RKO (cell line): Measurements from ENCODE around the gene TMPRSS3.

Experiments
- DNase-seq: peaks from one replicate; pipeline ENCODE4 v3.0.0-alpha.2; 2016; ENCODE audit warnings: low spot score

Gene TMPRSS3

GRCh38 chr21:42395905-42396651, at the start of gene TMPRSS3:
Gene TMPRSS3, minus strand, starts transcription at chr21:42396052. Its CDS starts 635 bp downstream, at chr21:42395417.
- no peak for DNase-seq

DNA sequence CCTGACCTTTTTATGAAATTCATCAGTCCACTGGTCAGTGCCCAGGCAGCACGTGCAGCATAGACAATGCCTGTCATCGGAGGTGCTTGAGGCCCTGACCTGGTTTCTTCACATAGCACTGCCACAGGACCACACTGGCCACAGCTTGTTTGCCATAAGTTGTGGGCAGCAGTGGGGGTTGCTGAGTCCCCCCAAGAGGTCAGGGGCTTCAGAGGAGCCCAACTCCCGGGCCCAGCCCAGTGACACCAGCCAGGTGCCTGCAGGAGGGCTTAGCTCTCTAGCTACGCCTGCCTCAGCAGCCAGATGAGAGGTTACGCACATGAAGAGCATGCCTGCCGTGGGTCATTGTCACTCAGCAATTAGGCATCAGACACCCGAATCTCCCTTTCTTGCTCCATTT, 49.5 kb upstream of the TMPRSS3 start:
- no peak for DNase-seq

DNA sequence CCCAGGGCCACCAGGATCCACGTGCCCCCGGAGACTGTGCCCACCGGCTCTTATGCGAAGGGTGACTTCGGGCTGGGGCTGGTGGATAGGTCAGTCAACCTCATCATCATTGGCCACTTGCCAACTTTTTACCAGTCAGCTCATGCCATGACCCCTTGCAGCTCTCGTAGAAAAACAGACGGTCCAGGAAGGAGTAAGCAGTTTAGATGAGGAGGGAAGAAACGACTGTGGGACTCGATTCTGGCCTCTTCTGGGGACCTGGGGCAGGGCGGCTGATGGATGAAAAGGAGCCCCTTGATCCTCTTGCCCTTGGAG, 48.9 kb upstream of the TMPRSS3 start:
- no peak for DNase-seq

GRCh38 chr21:42443876-42444744, 48.3 kb upstream of the TMPRSS3 start:
- no peak for DNase-seq

GRCh38 chr21:42443181-42443785, 47.4 kb upstream of the TMPRSS3 start:
- DNase-seq = no peak

DNA sequence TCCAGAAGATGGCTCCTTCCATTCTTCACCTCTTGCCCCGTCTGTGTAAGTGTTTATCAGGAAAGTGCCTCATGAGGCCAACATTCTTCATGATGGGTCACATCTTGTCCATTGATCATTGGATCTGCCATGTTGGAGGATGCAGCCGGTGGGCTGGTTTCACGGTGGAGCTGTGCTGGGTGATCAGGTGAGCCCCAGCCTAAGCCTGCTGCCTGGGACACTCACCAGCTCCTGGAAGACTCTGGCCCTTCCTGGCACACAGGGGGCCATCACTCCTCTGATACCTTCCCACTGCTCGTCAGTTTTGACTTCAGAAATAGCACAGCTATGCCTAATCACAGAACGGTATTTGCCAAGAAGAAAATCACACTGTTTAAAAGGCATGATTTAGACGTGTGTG, 46.1 kb upstream of the TMPRSS3 start:
- DNase-seq = no peak

DNA sequence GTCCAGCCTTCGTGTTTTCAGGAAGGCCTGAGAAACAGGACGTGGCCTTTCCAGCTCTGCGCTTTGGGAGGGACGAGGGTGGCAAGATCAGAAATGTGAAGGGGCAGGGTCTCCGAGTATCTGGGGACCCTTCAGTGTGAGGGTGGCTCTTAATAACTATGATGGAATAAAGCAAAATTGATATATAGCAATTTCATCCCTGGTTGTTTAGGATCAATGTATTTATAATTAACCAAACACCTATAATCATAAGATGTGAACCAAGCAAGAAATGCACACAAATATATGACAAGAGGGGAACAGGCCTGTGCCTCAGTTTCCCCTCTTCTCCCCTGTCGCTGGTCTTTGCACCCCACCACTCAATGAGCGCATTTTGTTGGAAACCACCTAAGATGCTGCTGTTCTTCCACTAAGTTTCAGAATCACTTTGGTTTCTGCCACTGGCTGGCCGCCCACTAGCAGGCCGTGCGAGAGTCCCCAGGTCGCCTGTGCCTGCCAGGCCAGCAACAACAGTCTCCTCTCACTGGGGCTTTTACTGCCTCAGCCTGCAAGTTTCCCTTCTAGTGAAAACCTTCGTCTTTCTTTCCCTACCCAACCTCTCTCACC, 44.4 kb upstream of the TMPRSS3 start:
- DNase-seq = no peak

DNA sequence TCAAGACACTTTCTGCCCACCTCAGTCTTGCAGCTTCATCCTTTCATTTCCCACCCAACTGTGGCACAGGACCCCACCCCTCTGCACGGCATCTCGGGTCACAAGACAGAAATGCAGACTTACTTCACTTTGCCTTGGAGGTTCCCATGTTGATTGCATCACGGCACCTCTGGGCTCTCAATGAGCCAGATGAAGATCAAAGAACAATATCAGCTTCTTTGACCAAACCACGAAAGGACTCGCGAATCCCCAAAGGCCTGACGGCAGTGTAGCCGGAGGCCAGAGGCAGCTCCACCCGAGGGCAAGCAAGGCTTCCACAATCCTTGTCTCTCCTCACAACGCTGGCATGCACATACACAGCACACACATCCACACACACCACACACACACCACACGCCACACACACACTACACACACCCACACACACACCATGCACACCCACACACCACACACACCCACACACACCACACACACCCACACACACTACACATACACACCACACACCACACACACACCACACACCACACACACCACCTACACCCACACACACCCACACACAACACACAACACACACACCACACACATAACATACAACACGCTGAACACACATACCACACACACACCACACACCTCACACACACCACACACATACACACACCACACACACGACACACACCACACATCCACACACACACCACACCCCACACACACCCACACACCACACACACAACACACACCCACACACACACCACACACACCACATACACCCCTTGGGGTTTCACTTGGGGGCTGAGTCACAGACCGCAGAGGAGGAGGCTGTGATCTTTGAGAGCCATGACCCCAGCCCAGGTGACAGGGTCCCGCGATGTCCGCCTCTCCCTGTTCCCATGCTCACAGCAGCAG, 43.7 kb upstream of the TMPRSS3 start:
- no peak for DNase-seq

GRCh38 chr21:42438316-42439205, 42.7 kb upstream of the TMPRSS3 start:
- DNase-seq = no peak

DNA sequence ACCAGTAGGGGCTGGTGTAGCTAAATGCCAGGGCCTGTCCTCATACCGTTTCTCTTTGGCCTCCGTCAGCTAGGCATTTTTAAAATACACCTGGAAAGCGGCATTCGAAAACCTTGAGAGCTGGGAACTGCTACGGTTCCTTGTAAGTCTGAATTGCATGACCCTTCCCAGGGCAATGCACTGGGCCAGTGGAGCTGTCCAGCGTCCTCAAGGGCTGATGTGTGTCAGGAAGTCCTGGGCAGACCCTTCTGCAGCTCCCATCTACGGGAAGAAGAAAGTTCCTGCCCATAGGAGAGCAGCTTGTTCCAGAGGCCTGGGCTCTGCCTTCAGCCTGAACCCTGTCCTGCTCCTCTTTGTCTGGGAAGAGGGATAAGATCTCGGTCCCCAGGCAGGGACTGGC, 41.9 kb upstream of the TMPRSS3 start:
- DNase-seq = no peak

- DNase-seq = no peak
Measured at GRCh38 chr21:42436914-42437313, 41.1 kb upstream of the TMPRSS3 start.

GRCh38 chr21:42435833-42436232, 40.0 kb upstream of the TMPRSS3 start:
- DNase-seq = no peak

DNA sequence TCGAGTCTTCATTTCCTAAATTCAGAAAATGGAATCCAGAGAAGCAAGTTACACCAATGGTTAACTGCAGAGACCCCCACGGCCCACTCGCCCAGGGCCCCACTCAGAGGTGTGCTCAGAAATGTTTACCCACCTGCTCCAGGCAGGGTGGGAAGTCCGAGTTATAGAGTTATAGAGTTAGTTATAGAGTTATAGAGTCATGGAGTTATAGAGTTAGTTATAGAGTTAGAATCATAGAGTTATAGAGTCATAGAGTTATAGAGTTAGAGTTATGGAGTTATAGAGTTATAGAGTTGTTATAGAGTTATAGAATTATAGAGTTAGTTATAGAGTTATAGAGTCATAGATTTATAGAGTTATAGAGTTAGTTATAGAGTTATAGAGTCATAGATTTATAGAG, 39.5 kb upstream of the TMPRSS3 start:
- no peak for DNase-seq

DNA sequence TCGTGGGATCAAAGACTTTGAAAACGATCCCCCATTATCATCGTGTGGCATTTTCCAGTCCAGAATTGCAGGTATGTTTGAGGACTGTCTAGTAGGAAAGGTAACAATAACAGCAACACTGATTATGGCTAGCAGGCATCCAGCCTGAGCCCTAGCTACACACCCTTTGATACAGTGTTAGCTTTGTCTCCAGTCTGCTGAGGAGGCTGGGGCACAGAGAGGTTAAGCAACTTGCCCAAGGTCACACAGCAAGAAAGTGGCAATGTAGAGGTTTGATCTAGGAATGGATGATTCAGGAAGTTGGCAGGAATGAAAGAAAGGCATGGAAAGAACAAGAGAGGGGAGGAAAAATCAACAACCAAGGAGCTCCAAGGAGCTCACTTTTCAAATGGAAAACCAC, 39.0 kb upstream of the TMPRSS3 start:
- DNase-seq = no peak

GRCh38 chr21:42433946-42434551, 38.2 kb upstream of the TMPRSS3 start:
- DNase-seq = peak; percentile 34

DNA sequence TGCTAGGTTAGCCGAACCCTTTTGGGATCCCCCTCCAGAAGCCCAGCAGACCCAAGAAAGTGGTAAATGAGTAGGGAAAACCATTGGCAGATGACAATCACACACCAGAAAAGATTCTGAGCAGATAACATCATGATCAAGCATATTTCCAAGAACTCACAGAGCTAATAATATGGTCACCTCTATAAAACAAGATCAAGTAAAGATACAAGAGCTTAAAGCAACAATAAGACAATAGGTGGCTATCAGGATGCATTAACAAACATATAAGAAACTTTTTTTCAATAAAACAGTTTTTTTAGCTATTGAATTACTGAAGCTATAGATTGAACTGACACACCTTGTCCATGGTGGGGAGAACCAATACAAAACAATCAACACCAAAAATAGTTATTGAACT, 36.8 kb upstream of the TMPRSS3 start:
- no peak for DNase-seq

- no peak for DNase-seq
Measured at GRCh38 chr21:42431196-42431595, 35.3 kb upstream of the TMPRSS3 start.

DNA sequence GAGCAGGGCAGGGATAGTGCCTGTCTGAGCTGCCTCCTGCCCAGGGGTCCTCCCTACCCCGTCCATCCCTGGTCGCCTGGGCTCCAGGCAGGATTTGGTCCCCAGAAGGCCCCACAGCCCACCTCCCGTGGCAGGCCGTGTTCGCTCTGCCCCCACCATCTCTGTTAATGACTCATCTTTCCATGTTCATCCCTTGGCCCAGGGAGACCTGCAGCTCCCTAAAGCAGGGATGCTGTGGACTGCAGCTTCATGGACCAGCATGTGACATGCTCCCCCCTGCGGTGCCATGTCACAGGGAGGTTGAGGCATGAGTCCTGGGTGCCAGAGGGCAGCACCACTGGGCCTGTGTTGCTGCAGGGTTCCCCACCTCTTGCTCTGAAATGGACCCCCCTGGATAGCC, 34.7 kb upstream of the TMPRSS3 start:
- DNase-seq = no peak

- DNase-seq = no peak
Measured at GRCh38 chr21:42429856-42430255, 34.0 kb upstream of the TMPRSS3 start.

DNA sequence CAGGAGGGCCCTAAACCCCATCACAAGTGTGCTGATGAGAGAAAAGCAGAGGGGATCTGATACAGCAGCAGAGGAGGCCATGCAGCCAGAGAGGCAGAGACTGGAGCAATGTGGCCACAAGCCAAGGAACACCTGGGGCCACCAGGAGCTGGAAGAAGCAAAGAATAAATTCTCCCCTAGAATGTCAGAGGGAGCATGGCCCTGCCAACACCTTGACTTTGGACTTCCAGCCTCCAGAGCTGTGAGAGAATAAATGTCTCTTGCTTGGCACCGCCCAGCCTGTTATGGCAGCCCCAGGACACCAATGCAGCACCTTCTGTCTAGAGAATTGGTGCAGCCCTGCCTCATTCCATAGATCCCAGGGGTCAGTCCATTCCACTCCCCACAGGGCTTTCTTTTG, 33.2 kb upstream of the TMPRSS3 start:
- no peak for DNase-seq
